WTC11 (cell line): Measurements from ENCODE around the gene TNRC18. TPM values are rescaled to one million over a fixed set of nuclear protein-coding genes. Genes with fewer than 3 reads are reported as not detected.

Source experiments
- ATAC-seq: fragments of 200-7000 bp; cut with Tn5 transposase; 2 replicates; pipeline ENCODE4 v1.10.0; 2021; ENCODE audit warnings: mild to moderate bottlenecking, moderate library complexity
- CTCF ChIA-PET: fragments of 300-600 bp; sonication (Branson Sonifier 250); formaldehyde crosslinking; loops from one replicate; lab custom pipeline; 2021; ENCODE audit warnings: antibody characterized with exemption; lab: Charles Lee
- POLR2A ChIA-PET: fragments of 350-600 bp; sonication (Branson Sonifier 250); formaldehyde crosslinking; loops from one replicate; lab custom pipeline; 2021; ENCODE audit warnings: antibody characterized with exemption; lab: Charles Lee
- DNase-seq: peaks from one replicate; pipeline ENCODE4 v3.0.0; 2021; ENCODE audit warnings: low spot score
- H3K27ac Mint-ChIP-seq: 2 replicates; pipeline ENCODE4 v1.8.0; 2021; ENCODE audit warnings: mixed read lengths
- H3K27me3 Mint-ChIP-seq: 2 replicates; pipeline ENCODE4 v1.8.0; 2021; ENCODE audit warnings: low read depth, mild to moderate bottlenecking, moderate library complexity, mixed read lengths
- H3K36me3 Mint-ChIP-seq: 2 replicates; pipeline ENCODE4 v1.8.0; 2021; ENCODE audit warnings: mixed read lengths
- H3K4me1 Mint-ChIP-seq: 2 replicates; pipeline ENCODE4 v1.8.0; 2022; ENCODE audit warnings: mixed read lengths
- H3K4me3 Mint-ChIP-seq: 2 replicates; pipeline ENCODE4 v1.8.0; 2021; ENCODE audit warnings: mild to moderate bottlenecking, moderate library complexity, mixed read lengths
- H3K9me3 Mint-ChIP-seq: 2 replicates; pipeline ENCODE4 v1.8.0; 2021; ENCODE audit warnings: mixed read lengths
- ATF1 ChIP-seq: sonication (generic); formaldehyde crosslinking; IDR thresholded peaks from 2 replicates; pipeline ENCODE4 v1.8.1; 2023; ENCODE audit warnings: mild to moderate bottlenecking, moderate library complexity, missing genetic modification reagents
- CBFB ChIP-seq: sonication (generic); formaldehyde crosslinking; IDR thresholded peaks from 2 replicates; pipeline ENCODE4 v1.8.1; 2022; ENCODE audit warnings: mild to moderate bottlenecking, low read depth, missing genetic modification reagents
- CDX4 ChIP-seq: fragments of 250-450 bp; sonication (Bioruptor Pico); IDR thresholded peaks from 2 replicates; pipeline ENCODE4 v1.9.0; 2021; ENCODE audit warnings: moderate library complexity, mild to moderate bottlenecking, inconsistent platforms, borderline replicate concordance
- FOXP1 ChIP-seq: sonication (generic); formaldehyde crosslinking; IDR thresholded peaks from 2 replicates; pipeline ENCODE4 v1.8.0; 2022; ENCODE audit warnings: missing genetic modification reagents, mild to moderate bottlenecking, moderate library complexity, borderline replicate concordance
- IRF1 ChIP-seq: sonication (generic); formaldehyde crosslinking; IDR thresholded peaks from 2 replicates; pipeline ENCODE4 v1.8.0; 2023; ENCODE audit warnings: missing genetic modification reagents
- IRF2 ChIP-seq: sonication (generic); formaldehyde crosslinking; IDR thresholded peaks from 2 replicates; pipeline ENCODE4 v1.8.0; 2022; ENCODE audit warnings: low read depth, missing genetic modification reagents, borderline replicate concordance
- KAT7 ChIP-seq: sonication (generic); formaldehyde crosslinking; IDR thresholded peaks from 2 replicates; pipeline ENCODE4 v1.8.1; 2023; ENCODE audit warnings: missing genetic modification reagents, mild to moderate bottlenecking, borderline replicate concordance
- NFE2L1 ChIP-seq: sonication (generic); formaldehyde crosslinking; IDR thresholded peaks from 2 replicates; pipeline ENCODE4 v1.8.1; 2023; ENCODE audit warnings: missing genetic modification reagents
- NR1H2 ChIP-seq: sonication (generic); formaldehyde crosslinking; IDR thresholded peaks from 2 replicates; pipeline ENCODE4 v1.9.0; 2021; ENCODE audit warnings: mild to moderate bottlenecking, moderate library complexity, missing genetic modification reagents
- RORB ChIP-seq: fragments of 250-450 bp; sonication (Bioruptor Pico); IDR thresholded peaks from 2 replicates; pipeline ENCODE4 v1.9.0; 2021; ENCODE audit warnings: mild to moderate bottlenecking
- TCF7 ChIP-seq: sonication (generic); formaldehyde crosslinking; IDR thresholded peaks from 2 replicates; pipeline ENCODE4 v1.8.0; 2022; ENCODE audit warnings: mild to moderate bottlenecking, low read depth, missing genetic modification reagents, moderate library complexity
- USF1 ChIP-seq: sonication (generic); formaldehyde crosslinking; IDR thresholded peaks from 2 replicates; pipeline ENCODE4 v1.8.0; 2022; ENCODE audit warnings: mild to moderate bottlenecking, missing genetic modification reagents
- USF2 ChIP-seq: sonication (generic); formaldehyde crosslinking; IDR thresholded peaks from 2 replicates; pipeline ENCODE4 v1.8.1; 2023; ENCODE audit warnings: mild to moderate bottlenecking, missing genetic modification reagents, moderate library complexity
- ZNF281 ChIP-seq: sonication (generic); formaldehyde crosslinking; IDR thresholded peaks from 2 replicates; pipeline ENCODE4 v1.8.0; 2023; ENCODE audit warnings: mild to moderate bottlenecking, missing genetic modification reagents
- ZNF532 ChIP-seq: fragments of 250-450 bp; sonication (Bioruptor Pico); IDR thresholded peaks from 2 replicates; pipeline ENCODE4 v1.9.0; 2021; ENCODE audit warnings: mild to moderate bottlenecking, borderline replicate concordance
- ZNF671 ChIP-seq: fragments of 250-450 bp; sonication (Bioruptor Pico); IDR thresholded peaks from 2 replicates; pipeline ENCODE4 v1.8.0; 2021; ENCODE audit warnings: mild to moderate bottlenecking
- total RNA-seq: library from RNA; stranded (reverse); gene quantifications from 3 replicates; pipeline ENCODE4 v1.2.3, GENCODE V29; 2021

Gene TNRC18
- total RNA-seq, 1 experiment from 2014 or later: 55.0 TPM

- ChIA-PET POLR2A (no interaction called here), CTCF (interaction anchor here (1.6 to 1.7 kb wide), 2 partner anchors 18 to 129 kb away, joined by 4 read pairs; no protein-coding TSS in a partner anchor)
- H3K4me1 Mint-ChIP-seq: peaks cover 32% of the 10 kb centered on the region
- H3K27me3 Mint-ChIP-seq: peaks cover 50% of the 10 kb centered on the region
- peaks cover 13% of the 10 kb centered on the region for H3K36me3 Mint-ChIP-seq
- peaks cover 8% of the 10 kb centered on the region for H3K9me3 Mint-ChIP-seq
- ATAC-seq (peak; percentile 51), DNase-seq (peak; percentile 55)
- TF ChIP-seq USF2 (CRISPR knock-in tag) (peak; percentile 75), FOXP1 (0 out of 2 replicates have a peak, but pooled peaks have one; percentile 16), USF1 (peak; percentile 66; the same call in 1 of the 2 replicates), KAT7 (CRISPR knock-in tag) (no peak), ZNF281 (CRISPR knock-in tag) (no peak)
- H3K4me3 Mint-ChIP-seq: no peak overlapping the region
- no peak overlapping the region for H3K27ac Mint-ChIP-seq
These were observed 75.3 kb downstream of the TNRC18 start for GRCh38 chr7:5348134-5349004.

GRCh38 chr7:5345671-5346070 is 78.0 kb downstream of the TNRC18 start:
- DNase-seq (no peak), ATAC-seq (no peak)
- no peak overlapping the region for H3K4me3 Mint-ChIP-seq
- H3K36me3 Mint-ChIP-seq: peaks cover 28% of the 10 kb centered on the region
- H3K27ac Mint-ChIP-seq: no peak overlapping the region
- peaks cover 20% of the 10 kb centered on the region for H3K9me3 Mint-ChIP-seq
- ChIA-PET CTCF (interaction anchor here (1.8 kb wide), 1 partner anchor 105 kb away, joined by 5 read pairs; no protein-coding TSS in a partner anchor), POLR2A (no interaction called here)
- H3K4me1 Mint-ChIP-seq: peaks cover 12% of the 10 kb centered on the region
- H3K27me3 Mint-ChIP-seq: peaks cover 24% of the 10 kb centered on the region
- TF ChIP-seq ZNF281 (CRISPR knock-in tag) (no peak), ZNF671 (no peak), CBFB (CRISPR knock-in tag) (no peak), ATF1 (CRISPR knock-in tag) (no peak), IRF2 (CRISPR knock-in tag) (no peak), ZNF532 (CRISPR knock-in tag) (no peak), NFE2L1 (CRISPR knock-in tag) (no peak), CDX4 (no peak), RORB (no peak), TCF7 (CRISPR knock-in tag) (no peak), NR1H2 (CRISPR knock-in tag) (no peak), IRF1 (CRISPR knock-in tag) (no peak)
- TF ChIP-seq, all 79 proteins: peak for 0
